Iris pigment epithelial cell (primary cell): ENCODE results near the gene FRMD6.
"Not testable (repeated sequence)": the region's sequence is repeated elsewhere in the genome, so short reads cannot be mapped to it uniquely, and the experiment has no call there.

ENCODE experiments used
- DNase-seq: peaks from one replicate; pipeline ENCODE4 v3.0.0-alpha.2; 2011; ENCODE audit warnings: low read depth

The FRMD6 gene

DNA sequence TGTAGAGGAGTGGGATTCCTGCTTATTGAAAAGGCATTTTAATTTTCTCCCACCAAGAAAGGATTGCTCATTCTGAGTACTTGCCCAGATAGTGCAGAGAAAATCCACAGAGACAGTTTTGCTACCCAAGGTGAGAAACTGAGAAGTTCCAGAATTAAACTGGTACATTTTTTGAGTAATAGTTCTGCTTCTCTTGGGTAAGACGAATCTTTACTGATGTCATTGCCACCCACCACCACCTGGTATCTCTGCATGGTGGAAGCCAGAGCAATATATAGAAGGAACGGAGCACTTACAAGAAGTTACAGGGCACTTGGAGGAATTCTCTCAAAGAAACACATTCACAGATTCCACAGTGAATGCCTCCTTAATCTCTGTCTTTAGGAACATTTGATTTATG, 20.7 kb upstream of the FRMD6 start:
- DNase-seq, result no peak

DNA sequence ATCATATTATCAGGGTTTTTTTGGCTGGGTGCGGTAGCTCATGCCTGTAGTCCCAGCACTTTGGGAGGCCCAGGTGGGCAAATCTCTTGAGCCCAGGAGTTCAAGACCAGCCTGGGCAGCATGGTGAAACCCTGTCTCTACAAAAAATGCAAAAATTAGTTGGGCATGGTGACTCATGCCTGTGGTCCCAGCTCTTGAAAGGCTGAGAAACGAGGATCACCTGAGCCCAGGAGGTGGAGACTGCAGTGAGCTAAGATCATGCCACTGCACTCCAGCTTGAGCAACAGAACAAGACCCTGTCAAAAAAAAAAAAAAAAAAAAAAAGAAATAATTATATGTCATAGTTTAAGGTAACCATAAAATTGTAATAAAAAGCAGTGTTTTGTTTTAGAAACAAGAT, 18.4 kb upstream of the FRMD6 start:
- DNase-seq, result not testable (repeated sequence)

DNA sequence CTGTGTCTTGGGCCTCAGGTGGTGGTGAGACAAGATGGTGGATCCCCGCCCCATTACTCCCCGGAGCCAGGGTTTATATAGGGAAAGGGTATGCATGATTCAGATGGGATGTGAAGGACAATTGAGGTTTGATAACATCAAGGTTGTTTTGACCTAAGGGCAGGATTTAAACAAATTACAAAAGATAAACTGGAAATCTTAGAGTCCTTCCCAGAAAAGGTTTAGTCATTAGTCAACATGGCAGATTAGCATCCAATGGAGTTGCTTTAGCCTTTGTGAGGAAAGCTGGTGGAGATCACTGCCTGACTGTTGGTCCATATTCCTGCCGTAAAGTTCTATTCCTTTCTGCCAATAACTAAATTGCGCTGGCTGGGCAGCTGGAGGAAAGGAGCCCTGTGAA, 15.6 kb upstream of the FRMD6 start:
- DNase-seq, result no peak

DNA sequence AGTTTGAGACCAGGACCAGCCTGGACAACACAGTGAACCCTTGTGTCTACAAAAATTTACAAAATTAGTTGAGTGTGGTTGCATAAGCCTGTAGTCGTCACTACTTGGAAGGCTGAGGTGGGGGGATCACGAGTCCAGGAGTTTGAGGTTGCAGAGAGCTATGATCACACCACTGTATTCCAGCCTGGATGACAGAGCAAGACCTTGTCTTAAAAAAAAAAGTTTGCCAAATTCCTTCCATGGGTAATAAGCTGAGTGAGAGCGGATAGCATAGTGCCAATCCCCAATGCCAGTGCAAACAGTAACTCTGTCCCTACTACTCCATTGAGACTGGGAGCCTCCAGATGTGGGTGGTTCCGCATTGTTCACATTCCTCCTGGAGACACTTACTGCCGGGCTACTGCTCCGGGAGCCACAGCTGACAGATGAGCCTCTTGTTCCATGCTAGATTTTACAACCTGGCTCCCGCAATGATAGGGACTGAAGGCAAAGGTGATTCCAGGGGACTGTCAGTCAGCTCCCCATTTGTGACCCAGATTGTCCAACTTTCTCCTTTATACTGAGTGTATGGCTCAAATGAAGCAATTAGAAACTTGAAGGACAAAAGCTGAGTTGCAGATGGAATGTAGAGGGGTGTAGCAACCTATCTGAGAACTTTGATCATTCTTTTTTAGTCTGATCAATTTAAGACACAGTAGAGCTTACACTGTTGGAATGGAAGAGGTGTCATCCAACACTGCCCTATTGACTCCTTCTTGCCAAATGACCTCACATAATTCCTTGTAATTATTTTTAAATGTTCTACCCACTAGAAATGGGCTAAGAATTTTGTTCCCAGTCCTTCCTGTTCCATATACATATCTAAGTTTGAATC, 13.4 kb upstream of the FRMD6 start:
- peak; percentile 33 for DNase-seq

DNA sequence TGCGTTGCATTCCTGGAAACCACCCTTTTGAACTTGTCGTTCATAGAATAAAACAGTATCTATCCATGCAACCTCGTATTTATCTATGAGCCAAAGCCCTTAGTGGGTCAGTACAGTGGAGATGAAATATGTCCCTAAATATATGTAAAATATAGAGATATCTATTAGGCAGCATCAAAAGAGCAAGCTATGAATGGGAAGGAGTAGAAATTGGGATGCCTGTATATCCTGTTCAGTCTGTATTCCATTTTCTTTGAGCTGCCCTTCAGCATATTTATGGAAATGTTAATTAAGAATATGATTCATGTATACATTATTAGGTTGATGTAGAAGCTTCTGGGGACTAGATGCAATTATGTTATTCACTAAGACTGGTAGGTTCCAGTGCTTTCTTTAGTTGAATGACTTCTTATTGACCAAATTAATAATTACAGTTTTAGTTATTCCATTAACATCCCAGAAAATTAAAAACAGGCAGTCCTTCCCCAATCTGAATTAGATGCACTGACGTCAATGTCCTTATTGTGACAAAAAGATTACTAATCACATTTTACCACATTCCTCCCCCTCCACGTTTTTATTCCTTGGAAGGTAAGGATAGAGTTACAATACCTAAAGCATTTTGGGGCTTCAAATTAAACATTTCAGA, 11.9 kb upstream of the FRMD6 start:
- no peak for DNase-seq

DNA sequence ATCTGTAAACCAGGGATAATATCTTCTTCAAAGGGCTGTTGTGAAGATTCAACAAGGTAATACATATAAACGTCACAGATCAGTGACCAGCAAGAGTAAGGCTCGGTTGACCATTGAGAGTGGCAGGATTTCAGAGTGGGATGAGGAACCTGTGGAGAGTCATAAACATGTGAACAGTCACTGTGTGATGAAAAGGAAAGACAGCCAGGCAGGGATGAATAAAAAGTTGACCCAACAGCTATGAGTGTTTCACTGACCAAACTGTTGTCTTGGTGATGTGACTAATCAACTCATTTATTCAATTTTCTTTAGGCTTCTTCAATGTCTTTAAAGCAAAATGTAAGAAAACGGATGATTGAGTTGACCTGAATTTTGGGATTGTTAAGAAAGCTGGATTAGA, 8.6 kb upstream of the FRMD6 start:
- peak; percentile 68 for DNase-seq

DNA sequence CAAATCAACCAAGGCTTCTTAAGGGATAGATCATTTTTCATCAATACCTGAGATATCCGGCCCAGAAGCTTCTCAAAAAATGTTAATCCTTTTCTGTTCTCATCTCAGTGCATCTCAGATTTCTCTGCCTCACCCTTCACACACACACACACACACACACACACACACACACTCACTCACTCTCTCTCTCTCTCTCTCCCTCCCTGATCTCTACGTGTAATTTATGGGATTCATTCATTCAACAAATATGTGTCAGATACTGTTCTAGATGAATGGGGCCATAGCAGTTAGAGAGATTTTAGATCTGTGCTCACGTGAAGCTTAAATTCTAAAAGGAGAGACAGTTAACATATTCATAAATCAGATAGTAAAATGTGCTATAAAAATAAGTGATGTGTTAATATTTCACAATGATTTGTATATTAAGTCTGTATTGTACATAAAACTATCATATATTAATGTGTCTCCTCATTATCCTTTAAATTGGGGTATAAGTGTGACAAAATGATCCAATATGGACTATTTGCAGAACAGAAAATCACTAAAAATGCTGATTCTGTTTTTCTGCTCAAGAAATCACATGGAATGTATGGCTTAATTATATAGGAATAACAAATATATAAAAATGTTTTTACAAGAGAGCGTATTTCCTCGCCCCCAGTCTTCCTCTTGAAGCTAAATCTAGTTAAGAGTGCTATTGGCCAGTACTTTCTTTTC, 7.3 kb upstream of the FRMD6 start:
- peak; percentile 65 for DNase-seq

DNA sequence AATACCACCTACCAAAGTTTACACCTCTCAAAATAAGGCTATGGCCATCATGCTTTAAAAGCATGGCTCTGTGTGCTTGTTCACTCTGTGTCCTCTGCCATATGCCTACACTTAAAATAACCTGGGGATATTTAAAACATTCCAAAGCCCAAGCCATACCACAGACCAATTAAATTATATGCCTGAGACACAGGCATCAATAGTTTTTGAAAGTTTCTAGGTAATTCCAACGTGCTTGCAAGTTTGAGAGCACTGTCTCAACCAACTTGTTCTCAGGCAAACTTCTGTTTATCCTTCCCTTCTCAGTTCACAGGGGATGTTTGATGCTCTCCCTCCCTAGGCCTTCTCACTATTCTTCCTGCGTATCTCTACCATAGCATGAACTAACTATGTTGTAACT, 3.4 kb upstream of the FRMD6 start:
- DNase-seq, result no peak

DNA sequence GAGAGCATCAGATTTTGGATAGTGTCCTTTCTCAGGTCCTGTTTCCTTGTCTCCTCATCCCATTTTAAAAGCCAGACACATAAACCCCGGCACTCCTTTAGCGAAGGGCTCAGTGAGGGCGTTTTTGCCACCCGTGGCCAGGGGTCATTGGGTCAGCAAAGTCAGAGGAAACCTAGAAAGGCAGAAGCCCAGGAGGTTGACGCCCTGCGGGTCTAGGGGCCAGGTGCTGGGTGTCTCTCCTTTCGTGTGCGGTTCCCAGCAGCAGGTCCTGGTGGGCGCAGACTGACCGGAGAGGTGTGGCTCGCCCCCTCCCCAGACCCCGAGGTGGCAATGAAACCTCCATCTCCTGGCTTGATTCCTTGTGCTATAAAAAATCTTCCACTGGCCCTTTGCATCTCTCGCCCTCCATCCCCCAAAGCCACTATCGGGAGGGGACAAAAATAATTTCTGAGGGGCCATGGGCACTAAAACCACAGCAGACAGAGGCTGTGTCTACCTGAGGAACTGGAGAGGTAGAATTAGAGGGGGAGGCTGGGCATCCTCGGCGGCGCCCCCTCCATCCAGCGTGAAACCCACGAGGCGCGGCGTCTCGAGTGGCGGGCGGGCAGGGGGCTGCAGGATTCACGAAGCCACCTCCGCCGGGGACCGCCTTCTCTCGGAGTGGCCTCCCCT, 858 bp upstream of the FRMD6 start:
- DNase-seq, result no peak

DNA sequence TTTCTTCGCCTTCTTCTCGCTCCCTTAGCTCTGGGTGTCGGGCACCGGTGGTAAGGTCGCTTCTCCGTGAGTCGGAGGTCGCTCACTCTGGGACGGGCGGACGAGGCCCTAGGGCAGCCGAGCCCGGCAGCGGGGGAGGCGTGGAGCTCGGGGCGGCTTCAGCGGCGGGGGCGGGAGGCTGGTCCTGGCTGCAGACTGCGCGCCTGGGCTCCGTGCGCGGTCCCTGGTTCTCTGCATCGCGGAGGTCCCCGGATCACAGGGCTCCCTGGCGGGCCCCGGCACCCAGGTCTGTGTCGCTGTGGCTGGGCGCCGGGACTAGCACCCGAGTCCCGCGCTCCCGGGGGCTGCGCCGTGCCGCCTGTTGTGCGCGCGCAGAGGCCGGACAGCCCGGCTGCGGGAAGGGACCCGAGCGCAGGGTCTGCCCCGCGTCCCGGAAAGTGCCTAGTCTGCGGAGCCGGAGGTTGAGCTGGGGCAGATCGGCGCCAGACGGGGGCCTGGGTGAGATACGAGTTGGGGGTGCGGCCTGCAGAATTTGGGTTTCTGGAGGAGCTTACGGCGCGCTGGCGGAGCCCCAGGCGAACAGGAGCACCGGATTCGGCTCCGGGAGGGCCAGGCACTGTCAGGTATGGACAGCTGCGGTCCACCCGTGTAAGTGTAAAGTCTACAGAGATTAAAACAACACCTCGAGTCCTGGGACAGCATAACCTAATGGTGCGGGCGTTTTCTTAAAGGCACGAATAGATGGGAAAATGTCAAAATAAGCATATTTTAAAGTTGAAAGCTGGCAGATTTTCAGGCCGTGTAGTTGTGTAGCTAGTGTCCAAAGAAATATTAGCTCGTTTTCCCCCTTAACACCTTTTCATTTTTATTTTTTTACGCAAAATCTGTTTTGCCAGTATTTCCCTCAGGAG, 713 bp downstream of the FRMD6 start:
- no peak for DNase-seq

DNA sequence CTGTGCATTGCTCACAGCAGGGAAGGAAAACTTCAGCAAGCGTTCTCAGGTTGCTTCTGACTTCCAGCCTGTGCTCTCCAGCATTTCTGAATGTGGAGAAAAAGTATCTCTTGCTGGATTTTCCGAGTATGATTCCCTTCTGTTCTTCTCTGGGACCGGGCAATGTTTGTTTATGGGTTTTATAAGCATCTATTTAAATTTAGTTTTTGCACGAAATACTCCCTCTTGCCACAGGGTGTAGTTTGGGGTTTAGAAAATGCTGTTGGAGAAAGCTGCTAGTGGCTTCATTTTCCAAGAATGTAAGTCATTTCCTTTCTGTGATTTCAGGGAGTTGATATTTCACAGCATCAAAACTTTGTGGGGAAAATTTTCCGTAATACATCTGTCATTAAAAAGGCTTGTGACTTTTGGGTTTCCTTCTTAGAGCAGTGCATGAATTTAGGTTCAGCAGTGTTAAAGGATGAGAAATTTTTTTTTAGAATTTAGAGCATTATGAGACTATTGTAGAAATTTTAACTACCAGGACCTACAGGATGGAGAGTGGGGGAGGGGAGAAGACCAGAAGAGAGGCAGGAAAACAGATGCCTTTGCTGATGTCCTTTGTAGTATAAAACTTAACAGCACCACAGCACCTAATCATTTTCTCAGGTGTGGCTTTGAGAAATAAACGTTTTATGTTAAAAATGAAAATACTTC, 1.5 kb downstream of the FRMD6 start:
- peak; percentile 84 for DNase-seq

DNA sequence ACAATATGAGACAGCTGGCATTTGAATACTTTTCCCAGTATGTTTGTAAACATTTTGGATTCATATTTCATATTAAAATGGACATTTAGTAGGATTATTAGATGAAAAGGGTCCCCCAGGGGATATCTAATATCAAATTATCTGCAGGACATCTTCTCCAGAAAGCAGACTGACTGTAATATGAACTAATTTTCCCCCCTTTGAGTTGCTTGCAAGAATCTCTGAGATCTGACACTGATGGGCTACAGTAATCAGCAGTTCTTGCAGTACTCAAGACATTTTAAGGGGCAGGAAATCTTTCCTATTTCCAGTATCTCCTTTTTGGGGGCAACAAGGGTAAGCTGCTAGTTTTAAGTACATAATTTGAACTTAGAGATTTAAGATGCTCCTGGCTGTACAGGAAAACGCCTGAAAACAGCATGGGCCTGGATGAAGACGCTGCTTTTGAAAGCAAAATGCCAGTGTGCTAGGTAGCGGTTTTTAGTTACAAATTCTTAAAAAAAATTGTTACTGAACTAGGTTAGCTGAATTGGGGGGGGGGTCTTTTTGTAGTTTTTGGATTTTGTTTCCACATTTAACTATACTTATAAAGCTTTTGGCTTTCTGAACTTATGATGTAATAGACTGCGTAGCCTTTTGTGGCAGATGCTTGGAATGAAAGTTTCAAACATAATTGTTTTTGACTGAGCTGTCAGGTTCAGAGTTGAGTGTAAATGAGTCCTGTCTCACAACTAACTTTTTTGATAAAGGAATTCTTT, 2.2 kb downstream of the FRMD6 start:
- no peak for DNase-seq

DNA sequence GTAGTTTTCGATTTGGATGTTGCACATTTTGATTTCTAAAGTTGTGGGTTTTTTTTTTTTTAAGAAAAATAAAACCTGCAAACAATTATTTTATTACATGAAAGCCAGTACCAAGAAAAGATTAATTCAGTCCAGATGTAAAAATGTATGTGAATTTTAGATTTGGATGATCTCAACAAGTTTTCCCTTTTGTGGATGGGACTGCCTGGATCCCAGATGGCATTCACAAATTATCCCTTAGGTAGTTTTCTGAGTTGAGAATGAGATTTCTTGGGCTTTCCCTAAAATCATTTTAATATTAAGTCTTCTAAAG, 2.8 kb downstream of the FRMD6 start:
- no peak for DNase-seq

DNA sequence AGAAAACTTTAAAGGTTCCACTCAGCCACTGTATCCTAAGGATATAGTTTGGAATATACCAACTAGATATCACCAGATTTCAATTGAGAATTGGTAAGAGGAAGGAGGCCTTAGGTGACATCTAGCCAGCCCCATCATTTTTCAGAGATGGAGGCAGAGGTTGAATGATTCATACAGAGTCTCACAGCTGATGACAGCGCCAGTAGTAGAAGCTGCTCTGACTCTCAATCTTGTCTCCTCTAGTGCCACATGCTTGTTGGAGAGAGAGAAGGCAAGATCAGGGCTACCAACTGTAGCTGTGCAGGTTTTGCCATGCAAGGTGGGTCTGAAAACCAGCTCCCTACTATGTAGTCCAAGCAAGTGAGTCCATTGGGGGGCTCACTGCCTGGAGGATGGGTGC, 6.1 kb downstream of the FRMD6 start:
- DNase-seq, result peak; percentile 54

DNA sequence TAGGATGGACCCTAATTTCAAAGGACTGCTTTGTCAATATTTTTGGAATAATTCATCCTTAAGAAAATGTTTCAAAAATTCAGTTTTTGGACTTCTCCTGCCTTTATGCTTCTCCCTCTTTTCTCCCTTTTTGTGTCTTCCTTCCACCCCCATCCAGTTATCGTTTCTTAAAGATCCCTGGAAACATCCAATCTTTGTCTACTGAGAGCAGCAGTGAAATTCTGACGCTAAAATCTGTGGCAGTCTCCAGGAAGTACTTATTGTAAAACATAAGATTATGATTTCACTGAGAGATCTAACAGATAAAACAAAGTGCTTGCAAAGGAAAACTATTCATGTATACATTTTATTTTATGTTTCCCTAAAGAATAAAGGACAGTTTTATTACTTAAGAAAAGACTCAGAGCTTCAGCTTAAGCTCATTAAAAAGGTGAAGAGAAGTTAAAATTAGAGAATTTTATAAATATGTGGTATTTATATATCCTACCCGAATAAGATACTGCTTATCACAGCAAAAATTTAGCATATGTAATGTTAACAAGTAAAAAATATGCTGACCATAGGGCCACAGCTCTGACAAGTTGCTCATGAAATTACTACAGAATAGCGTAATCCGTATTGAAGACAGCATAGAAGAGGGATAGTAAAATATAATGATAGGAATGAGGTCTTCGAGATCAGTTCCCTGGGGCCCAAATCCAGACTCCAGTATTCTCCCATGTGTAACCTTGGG, 6.9 kb downstream of the FRMD6 start:
- DNase-seq, result no peak

DNA sequence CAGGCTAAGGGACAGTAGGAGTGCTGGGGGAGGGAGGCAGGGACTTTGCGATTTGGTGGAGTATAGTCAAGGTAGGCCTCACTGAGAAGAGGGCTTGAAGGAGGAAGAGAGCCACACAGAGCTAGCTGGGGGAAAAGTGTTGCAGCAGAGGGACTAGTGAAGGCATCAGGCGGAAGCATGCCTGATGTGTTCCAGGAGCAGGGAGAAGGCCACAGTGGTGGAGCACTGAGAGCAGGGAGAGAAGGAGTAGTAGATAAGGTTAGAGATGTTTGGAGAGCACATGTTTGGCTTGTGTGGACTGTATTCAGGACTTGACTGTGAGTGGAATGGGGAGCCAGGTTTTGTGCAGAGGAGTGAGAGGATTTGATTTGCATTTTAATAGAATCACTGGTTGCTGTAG, 9.0 kb downstream of the FRMD6 start:
- no peak for DNase-seq

DNA sequence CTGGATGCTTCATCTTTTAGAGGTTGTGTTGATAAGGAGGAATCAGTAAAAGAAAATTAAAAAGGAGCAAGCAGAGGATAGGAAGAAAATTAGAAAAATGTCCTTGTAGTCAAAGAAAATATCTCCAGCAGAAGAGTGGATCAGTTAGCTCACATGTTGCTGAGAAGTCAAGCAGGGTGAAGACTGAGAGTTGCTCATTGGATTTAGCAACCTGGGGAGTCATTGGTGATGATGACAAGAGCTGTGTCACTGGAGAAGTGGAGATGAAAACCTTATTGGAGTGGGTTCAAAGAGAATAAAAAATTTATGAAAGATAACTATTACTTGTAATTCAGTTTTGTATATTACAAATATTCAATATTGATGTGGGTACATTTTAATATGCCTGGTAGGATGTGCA, 9.8 kb downstream of the FRMD6 start:
- no peak for DNase-seq

DNA sequence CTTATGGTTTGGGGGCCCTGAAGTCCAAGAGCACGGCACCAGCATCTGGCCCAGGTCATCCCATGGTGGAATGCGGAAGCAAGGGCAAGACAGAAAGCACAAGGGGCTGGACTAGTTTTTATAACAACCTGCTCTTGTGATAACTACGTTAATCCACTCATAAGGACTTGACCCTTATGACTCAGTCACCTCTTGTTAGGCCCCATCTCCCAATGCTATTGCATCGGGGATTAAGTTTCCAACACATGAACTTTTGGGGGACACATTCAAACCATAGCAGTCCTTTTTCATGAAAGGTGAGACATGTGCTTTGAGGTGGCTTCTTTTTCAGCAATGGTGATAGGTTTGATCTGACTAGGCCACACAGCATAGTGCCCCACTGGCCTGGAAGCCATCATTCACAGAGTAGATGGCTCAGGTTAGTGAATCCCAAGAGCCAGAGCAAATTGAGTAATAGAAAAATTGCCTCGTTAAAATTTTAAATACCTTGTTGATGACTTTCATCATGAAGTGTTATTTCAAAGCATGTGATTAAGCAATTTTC, 12.1 kb downstream of the FRMD6 start:
- no peak for DNase-seq

DNA sequence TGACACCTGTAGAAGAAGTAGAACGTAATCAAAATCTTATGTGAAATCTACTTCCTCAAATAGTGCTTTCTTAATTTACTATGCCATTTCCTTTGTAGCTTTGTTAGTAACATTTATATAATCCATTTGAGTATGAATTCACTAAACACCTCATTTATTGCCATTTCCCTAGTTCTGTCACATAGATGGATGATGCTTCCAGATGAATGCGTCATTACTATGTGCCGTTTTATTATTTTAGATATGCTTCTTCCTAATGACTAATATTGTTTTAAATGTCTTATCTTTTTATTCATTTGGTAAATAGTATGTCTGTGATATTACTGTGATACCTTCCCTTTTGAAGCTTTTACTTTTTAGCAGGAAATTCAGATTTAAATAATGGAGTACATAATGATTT, 14.4 kb downstream of the FRMD6 start:
- DNase-seq, result no peak
